H4 (cell line): Measurements from ENCODE around the gene CNBD2. TPM values are rescaled to one million over a fixed set of nuclear protein-coding genes. Genes with fewer than 3 reads are reported as not detected.
A peak's percentile ranks its signal among the peaks of the same experiment; 100 is the strongest.
"Not testable (repeated sequence)": the region's sequence is repeated elsewhere in the genome, so short reads cannot be mapped to it uniquely, and the experiment has no call there.

Source experiments
- DNase-seq: peaks from one replicate; pipeline ENCODE4 v3.0.0-alpha.2; 2015; ENCODE audit warnings: low spot score
- total RNA-seq: library from RNA; depleted of rRNA; stranded (reverse); fragments of >200 nt; shearing (Covaris generic); gene quantifications from 2 replicates; pipeline ENCODE4 v1.2.3, GENCODE V29; 2014; rRNA removed

Gene CNBD2
- total RNA-seq = 5.2 TPM in 1 of 2 replicates, not detected in the other

- DNase-seq = no peak
Measured at GRCh38 chr20:35967979-35968640, at the start of gene CNBD2. TSS of gene CNBD2 (plus strand) at chr20:35968590. CDS start at chr20:35968763, 173 bp downstream.

GRCh38 chr20:35920523-35920922, 47.9 kb upstream of the CNBD2 start:
- no peak for DNase-seq

GRCh38 chr20:35929301-35929700, 39.1 kb upstream of the CNBD2 start:
- DNase-seq = no peak

GRCh38 chr20:35934050-35934449, 34.3 kb upstream of the CNBD2 start:
- DNase-seq = no peak

- no peak for DNase-seq
Measured at GRCh38 chr20:35939264-35939663, 29.1 kb upstream of the CNBD2 start.

GRCh38 chr20:35941620-35942019, 26.8 kb upstream of the CNBD2 start:
- no peak for DNase-seq

GRCh38 chr20:35942243-35942642, 26.1 kb upstream of the CNBD2 start:
- no peak for DNase-seq

- peak; percentile 49 for DNase-seq
Measured at GRCh38 chr20:35947489-35947888, 20.9 kb upstream of the CNBD2 start.

GRCh38 chr20:35947907-35948306, 20.5 kb upstream of the CNBD2 start:
- no peak for DNase-seq

- DNase-seq = no peak
Measured at GRCh38 chr20:35950093-35950492, 18.3 kb upstream of the CNBD2 start.

- DNase-seq = not testable (repeated sequence)
Measured at GRCh38 chr20:35952080-35952479, 16.3 kb upstream of the CNBD2 start.

- no peak for DNase-seq
Measured at GRCh38 chr20:35952480-35953386, 15.7 kb upstream of the CNBD2 start.

GRCh38 chr20:35953387-35954199, 14.8 kb upstream of the CNBD2 start:
- no peak for DNase-seq

- peak; percentile 97 for DNase-seq
Measured at GRCh38 chr20:35954200-35954906, 14.0 kb upstream of the CNBD2 start, which contains the start of gene SCAND1. TSS of gene SCAND1 (minus strand) at chr20:35954502. CDS start at chr20:35954284, 218 bp downstream.

- peak; percentile 20 for DNase-seq
Measured at GRCh38 chr20:35954907-35955251, 13.5 kb upstream of the CNBD2 start.

GRCh38 chr20:35956616-35957015, 11.8 kb upstream of the CNBD2 start:
- DNase-seq = no peak

- DNase-seq = not testable (repeated sequence)
Measured at GRCh38 chr20:35959291-35959690, 9.1 kb upstream of the CNBD2 start.

- DNase-seq = no peak
Measured at GRCh38 chr20:35963878-35964277, 4.5 kb upstream of the CNBD2 start.

GRCh38 chr20:35968930-35969329, 540 bp downstream of the CNBD2 start:
- no peak for DNase-seq

GRCh38 chr20:35971981-35972380, 3.6 kb downstream of the CNBD2 start:
- DNase-seq = no peak

- no peak for DNase-seq
Measured at GRCh38 chr20:35972462-35972861, 4.1 kb downstream of the CNBD2 start.
